K562 (cell line): Measurements from ENCODE around the gene MARVELD1. TPM values are rescaled to one million over a fixed set of nuclear protein-coding genes. Genes with fewer than 3 reads are reported as not detected.

Experiments
- ATAC-seq: fragments of 200-7000 bp; cut with Tn5 transposase; 3 replicates; pipeline ENCODE4 v1.9.1; 2020; ENCODE audit warnings: moderate library complexity
- BruUV-seq: library from RNA; stranded (reverse); fragments of 400-500 nt; replicated peaks from 2 replicates; lab custom pipeline; 2021; lab: Mats Ljungman, UMichigan
- CTCF ChIA-PET: fragments of 300-600 bp; formaldehyde crosslinking; extraction: SDS; loops from one replicate; lab custom pipeline; 2021; ENCODE audit warnings: low intra/inter-chr PET ratio; lab: Yijun Ruan, JAX
- POLR2A ChIA-PET: fragments of 300-600, 350-650 bp; sonication (Branson Sonifier 250); formaldehyde crosslinking; extraction: SDS; loops from one replicate; lab custom pipeline; 2021; ENCODE audit warnings: antibody characterized with exemption, inconsistent platforms; lab: Yijun Ruan, JAX
- DNase-seq, 4 experiments: peaks; one replicate each; pipeline versions ENCODE4 v3.0.0 to v3.0.0-alpha.2; 2011 to 2018; ENCODE audit warnings: low spot score in 3 of 4, mixed read lengths in 3 of 4; ENCODE audit errors: extremely low read depth in 1 of 4
- FAIRE-seq: peaks from 2 replicates; lab custom pipeline; 2011; peaks lifted over from hg19 to GRCh38; lab: Jason Lieb, UNC
- H2AFZ ChIP-seq: 2 replicates; pipeline ENCODE4 v1.6.0; 2011; ENCODE audit warnings: low read depth, low read length, control low read depth, inconsistent platforms
- H3K27ac ChIP-seq: fragments of 200-600 bp; 3 replicates; pipeline ENCODE4 v1.8.0; 2011; ENCODE audit warnings: low read depth, mild to moderate bottlenecking, control low read depth, inconsistent platforms, low read length, moderate library complexity, mixed read lengths; ENCODE audit errors: extremely low read depth
- H3K27me3 ChIP-seq, 2 experiments: fragments of 300-600 bp in 1 of 2; 2 replicates in 1 of 2; 3 replicates in 1 of 2; pipeline versions ENCODE4 v1.6.0 to v1.8.0; 2011; ENCODE audit warnings: inconsistent platforms in 2 of 2, low read length in 2 of 2, mild to moderate bottlenecking in 1 of 2, mixed read lengths in 1 of 2, moderate library complexity in 1 of 2; ENCODE audit not compliant: control insufficient read depth in 2 of 2, insufficient read depth in 2 of 2
- H3K36me3 ChIP-seq: fragments of 300-600 bp; 3 replicates; pipeline ENCODE4 v1.8.0; 2011; ENCODE audit warnings: mild to moderate bottlenecking, low read length, inconsistent platforms; ENCODE audit not compliant: control insufficient read depth, insufficient read depth
- H3K4me1 ChIP-seq, 2 experiments: fragments of 200-600 bp in 1 of 2; replicated peaks in 1 of 2; 2 replicates in 1 of 2; 3 replicates in 1 of 2; pipeline versions ENCODE4 v1.5.1 to v1.8.0; 2011; ENCODE audit warnings: inconsistent platforms in 2 of 2, low read length in 2 of 2, mild to moderate bottlenecking in 1 of 2, mixed read lengths in 1 of 2, moderate library complexity in 1 of 2; ENCODE audit not compliant: control insufficient read depth in 2 of 2, insufficient read depth in 2 of 2
- H3K4me2 ChIP-seq: 2 replicates; pipeline ENCODE4 v1.6.1; 2011; ENCODE audit warnings: low read length, control low read depth, inconsistent platforms, mixed read lengths; ENCODE audit not compliant: insufficient read depth
- H3K4me3 ChIP-seq: fragments of 200-600 bp; sonication (generic), shearing (Covaris generic); 2 replicates; pipeline ENCODE4 v1.5.1; 2016; ENCODE audit warnings: control low read depth, inconsistent platforms
- H3K79me2 ChIP-seq: fragments of 200-600 bp; 3 replicates; pipeline ENCODE4 v1.8.0; 2011; ENCODE audit warnings: low read length, inconsistent platforms; ENCODE audit not compliant: control insufficient read depth, insufficient read depth
- H3K9ac ChIP-seq, 2 experiments: 2 replicates each; pipeline versions ENCODE4 v1.6.0 to v1.6.1; 2011; ENCODE audit warnings: low read depth in 2 of 2, low read length in 2 of 2, control low read depth in 1 of 2, inconsistent platforms in 1 of 2, mild to moderate bottlenecking in 1 of 2, mixed read lengths in 1 of 2; ENCODE audit not compliant: insufficient read depth in 1 of 2
- H3K9me1 ChIP-seq: one replicate; pipeline ENCODE4 v1.6.0; 2011; ENCODE audit warnings: inconsistent platforms, mild to moderate bottlenecking, low read length, moderate library complexity; ENCODE audit not compliant: control insufficient read depth, insufficient read depth
- H3K9me3 ChIP-seq: replicated peaks from 2 replicates; pipeline ENCODE4 v1.5.1; 2011; ENCODE audit warnings: low read depth, low read length, inconsistent platforms; ENCODE audit not compliant: control insufficient read depth, insufficient read depth
- H4K20me1 ChIP-seq: replicated peaks from 2 replicates; pipeline ENCODE4 v1.6.1; 2011; ENCODE audit warnings: low read length, inconsistent platforms, mixed read lengths; ENCODE audit not compliant: control insufficient read depth, insufficient read depth
- CREB1 ChIP-seq, 2 experiments: sonication (generic) in 1 of 2; formaldehyde crosslinking in 1 of 2; IDR thresholded peaks; 2 replicates each; pipeline versions ENCODE4 v1.6.1 to v1.8.0; 2012 to 2022; ENCODE audit warnings: inconsistent platforms in 1 of 2, mild to moderate bottlenecking in 1 of 2, missing genetic modification reagents in 1 of 2, moderate library complexity in 1 of 2
- FOXK2 ChIP-seq, 2 experiments: fragments of 450-650 bp; IDR thresholded peaks in 1 of 2; conservative IDR thresholded peaks in 1 of 2; 2 replicates each; pipeline ENCODE4 v1.6.1; 2016; ENCODE audit warnings: low read depth in 2 of 2, mild to moderate bottlenecking in 1 of 2
- JUN ChIP-seq, 2 experiments: sonication (generic) in 1 of 2; formaldehyde crosslinking in 1 of 2; IDR thresholded peaks; 2 replicates each; pipeline versions ENCODE4 v1.6.1 to v1.8.0; 2012 to 2022; ENCODE audit warnings: borderline replicate concordance in 2 of 2, mild to moderate bottlenecking in 2 of 2, improper control_type of control experiment in 1 of 2, low read depth in 1 of 2, low read length in 1 of 2, missing genetic modification reagents in 1 of 2
- L3MBTL2 ChIP-seq: fragments of 450-650 bp; IDR thresholded peaks from 2 replicates; pipeline ENCODE4 v1.6.1; 2016; ENCODE audit warnings: mild to moderate bottlenecking, moderate library complexity
- RBM22 ChIP-seq: fragments of 200-400 bp; formaldehyde crosslinking; IDR thresholded peaks from 2 replicates; pipeline ENCODE4 v1.6.1; 2018; ENCODE audit warnings: low read length, low read depth; ENCODE audit not compliant: poor library complexity, severe bottlenecking
- SMC3 ChIP-seq: conservative IDR thresholded peaks from 2 replicates; pipeline ENCODE4 v1.6.1; 2011; ENCODE audit warnings: low read depth, low read length, improper control_type of control experiment; ENCODE audit not compliant: insufficient read depth
- SOX6 ChIP-seq: fragments of 450-650 bp; IDR thresholded peaks from 2 replicates; pipeline ENCODE4 v1.6.1; 2014; ENCODE audit warnings: mild to moderate bottlenecking
- TAF1 ChIP-seq: IDR thresholded peaks from 2 replicates; pipeline ENCODE4 v1.6.1; 2011; ENCODE audit warnings: mild to moderate bottlenecking, low read length, moderate library complexity; ENCODE audit not compliant: insufficient read depth, control insufficient read depth, severe bottlenecking; ENCODE audit errors: extremely low read depth
- TFAP4 ChIP-seq: sonication (generic); formaldehyde crosslinking; IDR thresholded peaks from 2 replicates; pipeline ENCODE4 v1.8.0; 2022; ENCODE audit warnings: missing genetic modification reagents, mild to moderate bottlenecking, moderate library complexity, borderline replicate concordance
- TGIF2 ChIP-seq: sonication (generic); formaldehyde crosslinking; IDR thresholded peaks from 2 replicates; pipeline ENCODE4 v1.8.1; 2022; ENCODE audit warnings: mild to moderate bottlenecking, missing genetic modification reagents, moderate library complexity
- ZBTB9 ChIP-seq: fragments of 450-650 bp; formaldehyde crosslinking; IDR thresholded peaks from 2 replicates; pipeline ENCODE4 v1.4.0; 2020; ENCODE audit warnings: mild to moderate bottlenecking, moderate library complexity
- ZNF124 ChIP-seq: sonication (generic); formaldehyde crosslinking; IDR thresholded peaks from 2 replicates; pipeline ENCODE4 v1.8.1; 2022; ENCODE audit warnings: missing genetic modification reagents
- ZNF165 ChIP-seq: fragments of 250-450 bp; sonication (Bioruptor Pico); IDR thresholded peaks from 2 replicates; pipeline ENCODE4 v1.4.0; 2020; ENCODE audit warnings: borderline replicate concordance
- ZNF586 ChIP-seq: fragments of 450-650 bp; formaldehyde crosslinking; conservative IDR thresholded peaks from 2 replicates; pipeline ENCODE4 v1.4.0; 2020; ENCODE audit warnings: mild to moderate bottlenecking, moderate library complexity
- WGBS: fragments of 100-300 bp; shearing (Covaris generic); methylation state at CpG from one replicate; pipeline ENCODE4 v1.1.6; 2016; ENCODE audit warnings: low coverage, mixed read lengths; ENCODE audit not compliant: insufficient coverage; ENCODE audit errors: missing lambda C conversion rate; 5-methylcytosine and 5-hydroxymethylcytosine counted together
- in situ Hi-C: fragments of 300-500 bp; cut with MboI; formaldehyde crosslinking; loops from 4 replicates; pipeline ENCODE4 v1.15.0; 2018; ENCODE audit warnings: inconsistent platforms, mixed read lengths
- intact Hi-C: fragments of 100-400 bp; cut with micrococcal nuclease; formaldehyde crosslinking; loops from 2 replicates; pipeline ENCODE4 v1.14.2; 2022
- polyA plus RNA-seq, 8 experiments: library from polyadenylated mRNA; depleted of rRNA in 4 of 8; stranded (reverse) in 5 of 8; unstranded in 3 of 8; fragments of >200 nt; fragmentation: Nextera tagmentation in 2 of 8; fragmentation: Illumina TruSeq in 1 of 8; extraction: Ambion mirVana in 2 of 8; extraction: Trizol in 1 of 8; gene quantifications; 2 replicates each; pipeline versions ENCODE4 v1.2.1 to v1.2.3, GENCODE V29; 2011 to 2014; ENCODE audit warnings: inconsistent platforms in 1 of 8, missing spikeins in 1 of 8
- total RNA-seq, 7 experiments: library from RNA; depleted of rRNA in 6 of 7; stranded (reverse); fragments of >200 nt in 6 of 7; fragmentation: Illumina TruSeq in 2 of 7; extraction: Trizol in 2 of 7; gene quantifications; 2 replicates each; pipeline versions ENCODE4 v1.2.1 to v1.2.3, GENCODE V29; 2011 to 2021; ENCODE audit warnings: low replicate concordance in 1 of 7
- TF ChIP-seq, protein P1 (sequence below), 3 experiments: fragments of 200-800 bp in 1 of 3; sonication (Bioruptor generic) in 1 of 3; sonication (generic) in 1 of 3; formaldehyde crosslinking in 1 of 3; IDR thresholded peaks; 2 replicates each; pipeline versions ENCODE4 v1.6.1 to v1.8.0; 2016 to 2022; ENCODE audit warnings: mild to moderate bottlenecking in 2 of 3, missing compliant biosample characterization in 2 of 3, missing genetic modification characterization in 2 of 3, missing genetic modification reagents in 1 of 3
- TF ChIP-seq, protein P2 (sequence below), 2 experiments: fragments of 250-450 bp in 1 of 2; fragments of 450-650 bp in 1 of 2; sonication (Bioruptor Pico) in 1 of 2; IDR thresholded peaks; 2 replicates each; pipeline versions ENCODE4 v1.6.1 to v1.8.0; 2016 to 2021; ENCODE audit warnings: mild to moderate bottlenecking in 2 of 2, moderate library complexity in 2 of 2, missing compliant biosample characterization in 1 of 2, missing genetic modification characterization in 1 of 2

The MARVELD1 gene
- total and polyA plus RNA-seq, 9 of the 15 experiments (the other 6 are each of a cell fraction or from before 2014, with no cell fraction given) = 2.7 to 12.5 (median 5.3) TPM

DNA sequence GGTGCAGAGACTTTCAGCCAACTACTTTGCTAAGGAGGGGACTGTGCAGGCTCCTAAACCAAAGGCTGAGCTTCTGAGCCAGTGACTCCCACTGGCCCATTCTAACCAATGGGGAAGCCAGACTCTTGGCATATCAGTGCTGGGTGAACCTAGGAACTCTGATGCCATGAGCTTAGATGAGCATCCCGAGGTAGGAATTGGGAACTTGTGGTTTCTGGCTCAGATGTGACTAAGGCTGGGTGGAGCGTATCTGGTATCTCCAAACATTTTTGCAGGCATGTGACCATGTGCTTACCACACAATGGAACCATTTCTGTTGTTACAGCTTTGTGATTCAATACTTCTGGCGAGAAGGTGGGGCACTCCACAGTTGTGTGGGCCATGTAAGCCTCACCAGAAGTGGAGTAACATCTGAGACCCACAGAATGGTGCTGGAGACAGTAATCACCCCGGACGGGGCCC is 23.9 kb upstream of the MARVELD1 start:
- POLR2A ChIA-PET = interaction anchor here (0.5 to 2.0 kb wide), 2 partner anchors 9 to 121 kb away, joined by 3 to 5 read pairs; no protein-coding TSS in a partner anchor
- H3K27ac ChIP-seq = peak overlapping the region; percentile 66
- no peak overlapping the region for H3K4me3 ChIP-seq
- no peaks in the 10 kb centered on the region for H3K9me3 ChIP-seq
- CTCF ChIA-PET = no interaction called here
- no peaks in the 10 kb centered on the region for H4K20me1 ChIP-seq
- WGBS = 21% methylated on average over 4 of the region's 5 CpGs
- intact Hi-C loops = loop anchor here (10.0 kb wide), 1 partner anchor 115 kb away; the partner anchor contains the start of gene ANKRD2
- H3K9me1 ChIP-seq = no peaks in the 10 kb centered on the region
- peak overlapping the region; percentile 44 for H3K4me2 ChIP-seq
- H3K36me3 ChIP-seq = no peaks in the 10 kb centered on the region
- ATAC-seq = no peak
- H3K4me1 ChIP-seq = peaks cover 32 to 41% of the 10 kb centered on the region in 2 experiments; a peak in 4 of 5 replicates
- H3K79me2 ChIP-seq = peaks cover 22% of the 10 kb centered on the region
- BruUV-seq = no TSS peak
- H3K9ac ChIP-seq = peak overlapping the region; percentile 30 to 64; a peak in 2 of 4 replicates
- no peaks in the 10 kb centered on the region for H3K27me3 ChIP-seq
- peak; percentile 77 for FAIRE-seq
- in situ Hi-C loops = no loop called here
- peak in 3 of 4 experiments; percentile 21 to 60 (median 28) for DNase-seq
- peak overlapping the region; percentile 89 for H2AFZ ChIP-seq
- TF ChIP-seq FOXK2 (conservative IDR thresholded peaks at IDR 0.05 in 1 of 2, IDR thresholded peaks at IDR 0.05 in 1 of 2; ENCODE audit: low read depth in 2 of 2) = no peak
- no peak for TF ChIP-seq TAF1
- TF ChIP-seq ZBTB9 (CRISPR knock-in tag) = 0 out of 2 replicates have a peak, but pooled peaks have one; percentile 47
- TF ChIP-seq, protein P1, sequence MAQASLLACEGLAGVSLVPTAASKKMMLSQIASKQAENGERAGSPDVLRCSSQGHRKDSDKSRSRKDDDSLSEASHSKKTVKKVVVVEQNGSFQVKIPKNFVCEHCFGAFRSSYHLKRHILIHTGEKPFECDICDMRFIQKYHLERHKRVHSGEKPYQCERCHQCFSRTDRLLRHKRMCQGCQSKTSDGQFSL (CRISPR knock-in tag; IDR thresholded peaks at IDR 0.05) = no peak
- TF ChIP-seq, protein P1 (tag; IDR thresholded peaks at IDR 0.05) = 0 out of 4 replicates have a peak, but pooled peaks of 1 of the 2 experiments have one; percentile 34
- TF ChIP-seq ZNF586 (CRISPR knock-in tag) = no peak
- no peak for TF ChIP-seq RBM22
- no peak for TF ChIP-seq TGIF2
- TF ChIP-seq TFAP4 = no peak
- TF ChIP-seq L3MBTL2 = peak; percentile 89
- TF ChIP-seq ZNF165 (CRISPR knock-in tag) = 0 out of 2 replicates have a peak, but pooled peaks have one; percentile 63
- TF ChIP-seq, protein P2, sequence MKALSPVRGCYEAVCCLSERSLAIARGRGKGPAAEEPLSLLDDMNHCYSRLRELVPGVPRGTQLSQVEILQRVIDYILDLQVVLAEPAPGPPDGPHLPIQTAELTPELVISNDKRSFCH (CRISPR knock-in tag; IDR thresholded peaks at IDR 0.05) = no peak
- TF ChIP-seq, protein P2 (tag; IDR thresholded peaks at IDR 0.05) = peak; percentile 59; the same call in 1 of the 2 replicates
- TF ChIP-seq SOX6 = peak; percentile 78
- TF ChIP-seq SMC3 = no peak
- TF ChIP-seq JUN (IDR thresholded peaks at IDR 0.05; ENCODE audit: borderline replicate concordance, low read depth, low read length) = 0 out of 2 replicates have a peak, but pooled peaks have one; percentile 27
- TF ChIP-seq JUN (CRISPR knock-in tag; IDR thresholded peaks at IDR 0.05; ENCODE audit: borderline replicate concordance) = no peak
- TF ChIP-seq CREB1 (IDR thresholded peaks at IDR 0.05) = no peak
- TF ChIP-seq CREB1 (CRISPR knock-in tag; IDR thresholded peaks at IDR 0.05) = no peak
- TF ChIP-seq ZNF124 = no peak
